NCI-H1417 treated with DMSO at 0.1 percent for 48 hours (cell line): Measurements from ENCODE around the gene DOHH.

Experiments used
- DNase-seq: peaks from one replicate; lab custom pipeline; 2025; lab: John Stamatoyannopoulos, UW

DOHH gene

GRCh38 chr19:3441986-3442329 is 58.5 kb downstream of the DOHH start:
- no peak for DNase-seq

- DNase-seq = no peak
These were observed 59.1 kb downstream of the DOHH start for GRCh38 chr19:3441089-3441985.
